Effector CD8-positive, alpha-beta T cell (primary cell): ENCODE data around the gene RASGRP3.

Source experiments
- DNase-seq: peaks from one replicate; lab custom pipeline; 2025; lab: John Stamatoyannopoulos, UW

Gene RASGRP3

DNA sequence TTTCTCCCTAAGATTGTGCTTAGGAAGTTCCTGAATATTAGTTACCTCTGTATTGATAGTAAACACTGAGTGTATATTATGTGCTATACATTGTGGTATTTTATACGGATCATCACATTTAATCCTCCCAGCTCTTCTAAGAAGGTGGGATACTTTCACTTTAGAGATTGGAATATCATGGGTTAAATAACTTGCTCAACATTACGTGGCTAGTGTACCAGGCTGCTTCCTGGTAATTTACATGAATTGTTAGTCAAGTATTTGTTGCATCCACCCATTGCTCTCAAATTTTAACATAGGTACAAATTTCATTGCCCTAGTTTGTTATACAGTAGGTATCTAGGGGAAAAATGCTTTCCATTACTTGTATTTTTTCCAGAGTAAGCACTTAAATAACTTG lies 101.2 kb downstream of the RASGRP3 start:
- no peak for DNase-seq

- no peak for DNase-seq
Measured at GRCh38 chr2:33579227-33579626, 102.8 kb downstream of the RASGRP3 start.

GRCh38 chr2:33581872-33582271 lies 105.4 kb downstream of the RASGRP3 start:
- DNase-seq = no peak

DNA sequence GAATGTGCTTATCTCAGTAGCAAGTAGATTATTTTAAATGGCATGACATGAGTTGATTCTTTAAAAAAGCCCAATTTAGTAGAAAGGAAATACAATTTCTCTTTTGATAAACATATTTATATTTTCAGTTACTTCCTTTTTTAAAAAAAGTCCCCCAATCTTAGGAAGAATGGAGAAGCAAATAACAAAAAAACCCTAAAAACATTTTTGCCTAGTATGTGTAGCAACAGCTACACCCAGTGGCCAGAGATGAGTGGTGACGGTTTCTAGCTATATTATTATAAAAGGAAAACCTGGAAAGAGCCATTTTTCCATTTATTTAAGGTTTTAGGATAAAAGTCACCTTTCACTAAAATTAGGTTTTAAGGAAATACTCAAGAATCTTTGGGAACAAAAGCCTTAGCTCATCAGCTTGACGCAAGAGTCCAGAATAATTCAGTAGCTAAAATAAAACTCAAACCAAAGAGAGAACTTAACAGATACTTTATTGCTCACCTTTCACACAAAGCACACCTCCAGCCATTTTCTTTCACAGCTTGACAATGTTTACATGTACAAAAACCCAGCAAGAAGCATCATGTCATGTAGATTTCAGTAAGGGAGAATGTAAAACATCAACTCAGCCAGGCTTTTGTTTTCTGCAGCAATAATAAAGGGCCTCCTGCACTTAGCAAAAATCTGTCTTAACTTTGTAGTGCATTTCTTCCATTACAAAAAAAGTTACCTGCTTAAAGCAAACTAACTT lies 106.9 kb downstream of the RASGRP3 start:
- no peak for DNase-seq

GRCh38 chr2:33586766-33587165 lies 110.3 kb downstream of the RASGRP3 start:
- DNase-seq = no peak

DNA sequence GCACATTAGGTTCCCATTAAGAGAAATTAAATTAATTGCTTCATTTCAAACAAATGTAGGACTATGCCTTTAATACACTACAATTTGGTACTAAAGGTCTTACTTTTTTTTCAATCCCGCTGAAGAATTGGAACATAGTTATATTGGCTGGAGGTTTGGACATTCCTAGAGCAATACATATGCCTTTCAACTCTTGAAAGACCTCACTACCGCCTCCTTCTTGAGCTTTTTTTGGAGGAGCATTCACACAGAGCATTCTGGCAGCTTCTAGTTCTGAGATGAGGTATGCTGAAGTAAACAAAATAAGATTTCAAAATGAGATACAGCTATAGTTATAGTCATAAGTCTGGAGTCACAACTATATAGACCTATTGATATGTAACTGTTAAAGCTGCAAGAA lies 111.8 kb downstream of the RASGRP3 start:
- DNase-seq = no peak

GRCh38 chr2:33589444-33589843 lies 113.0 kb downstream of the RASGRP3 start:
- no peak for DNase-seq

DNA sequence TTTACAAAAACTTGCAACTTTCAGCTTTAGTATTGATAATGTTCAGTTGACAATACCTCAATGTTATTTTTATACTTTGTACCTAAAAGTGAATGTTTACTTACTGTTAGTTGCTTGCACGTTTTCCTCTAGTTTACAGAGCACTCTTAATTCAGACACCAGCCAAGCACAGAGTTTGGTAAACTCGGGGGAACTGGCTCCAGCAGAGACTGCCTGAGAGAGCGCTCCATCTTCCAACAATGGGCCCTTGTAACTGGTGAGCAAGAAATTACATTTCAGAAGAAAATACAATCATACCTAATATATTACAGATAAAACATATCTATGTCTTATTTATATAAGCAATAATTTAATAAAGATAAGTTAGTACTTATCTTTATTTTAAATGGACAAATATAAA lies 118.9 kb downstream of the RASGRP3 start:
- DNase-seq = no peak

DNA sequence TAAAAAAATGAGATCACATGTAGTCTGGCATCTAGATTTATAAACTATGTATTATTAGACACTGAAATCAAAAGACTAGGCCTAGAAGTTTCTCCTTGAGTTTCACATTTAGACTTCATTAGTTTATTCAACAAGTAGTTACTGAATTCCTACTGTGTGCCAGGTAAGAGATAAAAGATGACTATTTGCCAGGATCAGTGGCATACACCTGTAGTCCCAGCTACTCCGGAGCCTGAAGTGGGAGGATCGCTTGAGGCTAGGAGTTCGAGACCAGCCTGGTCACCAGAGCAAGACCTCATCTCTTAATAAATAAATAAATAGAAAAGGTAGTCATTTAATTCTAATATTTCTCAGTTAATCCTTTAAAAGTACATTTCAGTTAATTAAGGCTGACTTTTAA lies 120.6 kb downstream of the RASGRP3 start:
- no peak for DNase-seq

DNA sequence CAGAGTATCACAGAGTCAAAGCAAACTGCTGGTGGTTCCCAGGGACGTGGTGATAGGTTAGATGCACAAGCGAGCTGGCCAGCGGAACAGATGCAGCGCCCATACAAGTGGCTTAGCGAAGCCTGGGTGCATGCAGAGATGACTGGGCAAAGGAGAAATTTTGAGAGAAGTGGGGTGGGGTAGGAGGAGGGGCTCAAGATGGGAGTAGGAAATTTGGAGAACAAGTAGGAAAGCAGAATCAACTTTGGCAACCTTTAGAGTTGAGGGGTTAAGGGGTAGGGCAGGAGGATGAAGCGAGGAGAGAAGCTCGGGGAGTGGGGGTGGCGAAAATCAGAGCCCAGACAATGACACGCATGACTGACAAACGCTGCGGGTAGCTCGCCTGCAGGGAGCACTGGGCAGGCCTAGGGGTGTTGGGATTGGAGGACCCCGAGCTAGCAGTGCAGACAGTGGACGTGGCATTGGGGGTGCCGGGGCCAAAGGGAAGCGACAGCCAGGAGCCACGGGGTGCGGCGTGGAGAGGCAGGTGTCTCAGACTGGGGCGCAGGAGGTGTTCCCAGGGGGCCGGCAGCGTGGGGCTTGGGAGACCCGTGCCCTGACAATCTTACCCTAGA lies 122.2 kb downstream of the RASGRP3 start:
- peak; percentile 60 for DNase-seq

DNA sequence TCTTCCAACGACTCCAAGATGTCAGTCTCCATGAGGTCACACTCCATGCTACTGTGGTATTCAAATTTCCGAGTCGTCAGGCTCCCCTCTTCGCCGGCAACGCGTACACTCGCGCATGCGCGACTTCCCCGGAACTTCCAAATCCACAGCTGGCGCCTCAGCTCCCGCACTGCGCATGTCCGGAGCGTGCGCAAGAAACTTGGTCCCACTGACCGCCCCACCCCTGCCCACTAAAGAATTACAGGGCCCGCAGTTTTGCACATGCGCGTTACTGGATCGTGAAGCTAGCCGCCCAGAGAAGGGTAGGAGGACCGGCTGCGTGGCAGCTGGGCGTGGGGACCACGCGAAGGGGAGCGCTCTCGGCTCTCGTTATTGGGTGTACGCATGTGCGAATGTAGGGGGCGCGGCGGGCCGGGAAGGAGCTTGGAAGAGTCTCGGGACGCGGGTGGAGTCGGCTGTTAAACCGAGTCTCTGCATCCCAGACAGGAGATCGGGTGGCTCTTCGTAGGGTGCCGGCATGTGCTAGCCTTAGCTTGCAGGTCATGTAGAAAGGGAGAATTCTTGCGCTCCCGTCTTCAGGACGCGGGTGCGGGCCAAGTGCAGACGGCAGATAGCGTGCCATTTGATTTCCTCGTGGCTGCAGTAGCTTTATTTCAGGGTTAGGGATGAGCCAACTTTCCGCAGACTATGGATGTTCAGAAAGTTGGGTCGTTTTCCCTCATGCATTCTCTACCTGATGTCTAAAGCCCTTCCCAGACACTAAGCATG lies 122.9 kb downstream of the RASGRP3 start, which contains the start of gene FAM98A:
FAM98A (minus strand) TSS at position 125 of the 768 bp plus-strand sequence; CDS start at position 47, 78 bp downstream.
- DNase-seq = peak; percentile 99

DNA sequence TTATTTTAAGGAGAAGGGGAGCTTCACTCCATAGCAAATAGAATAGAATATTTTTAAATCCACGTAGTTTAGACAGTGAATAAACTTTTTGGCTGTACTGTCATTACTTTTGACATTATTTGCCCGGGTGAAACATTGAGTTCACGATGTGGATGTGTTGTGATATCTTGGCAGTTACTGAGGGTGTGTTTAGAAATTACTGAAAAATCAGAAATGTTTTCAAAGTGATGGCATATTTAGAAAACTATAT lies 123.4 kb downstream of the RASGRP3 start:
- DNase-seq = no peak

GRCh38 chr2:33602201-33602830 lies 125.9 kb downstream of the RASGRP3 start:
- no peak for DNase-seq

- no peak for DNase-seq
Measured at GRCh38 chr2:33603416-33603815, 127.0 kb downstream of the RASGRP3 start.

DNA sequence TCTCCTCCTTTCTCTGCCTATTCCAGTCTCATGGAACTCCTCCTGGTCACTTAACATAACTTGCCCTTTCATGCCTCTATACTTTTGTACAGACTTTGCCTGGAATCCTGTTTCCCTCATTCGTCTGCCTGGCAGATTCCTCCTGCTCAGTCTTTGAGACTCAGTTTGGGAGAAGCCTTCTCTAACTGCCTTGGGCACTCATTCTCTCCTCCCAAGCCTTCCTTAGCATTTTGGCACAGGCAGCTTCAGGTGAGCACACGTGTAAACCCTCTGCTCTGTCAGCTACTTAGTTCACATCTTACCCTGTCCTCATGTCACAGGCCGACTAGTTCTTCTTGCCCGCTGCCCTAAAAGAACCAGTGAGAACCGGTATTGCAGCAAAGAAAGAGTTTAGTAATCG lies 128.6 kb downstream of the RASGRP3 start:
- no peak for DNase-seq

DNA sequence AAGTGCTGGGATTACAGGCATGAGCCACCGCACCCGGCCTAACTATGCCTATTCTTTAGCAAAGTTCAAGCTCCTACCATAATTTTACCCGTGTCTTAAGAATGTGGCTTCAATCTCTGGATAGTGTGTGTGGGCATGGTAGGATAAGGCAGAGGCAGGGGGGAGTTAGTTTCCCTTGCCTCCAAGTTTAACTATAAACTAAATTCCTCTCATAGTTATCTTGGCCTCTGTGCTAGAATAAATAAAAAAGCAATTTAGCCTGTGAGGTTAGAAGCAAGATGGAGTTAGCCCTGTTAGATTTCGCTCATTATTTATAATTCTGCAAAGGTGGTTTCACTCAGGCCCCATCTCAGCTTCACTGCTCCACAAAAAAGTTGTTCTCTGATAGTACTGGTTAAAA lies 129.7 kb downstream of the RASGRP3 start:
- no peak for DNase-seq

- no peak for DNase-seq
Measured at GRCh38 chr2:33606622-33607021, 130.2 kb downstream of the RASGRP3 start.

GRCh38 chr2:33607251-33607721 lies 130.8 kb downstream of the RASGRP3 start:
- no peak for DNase-seq

GRCh38 chr2:33607905-33608304 lies 131.5 kb downstream of the RASGRP3 start:
- no peak for DNase-seq

DNA sequence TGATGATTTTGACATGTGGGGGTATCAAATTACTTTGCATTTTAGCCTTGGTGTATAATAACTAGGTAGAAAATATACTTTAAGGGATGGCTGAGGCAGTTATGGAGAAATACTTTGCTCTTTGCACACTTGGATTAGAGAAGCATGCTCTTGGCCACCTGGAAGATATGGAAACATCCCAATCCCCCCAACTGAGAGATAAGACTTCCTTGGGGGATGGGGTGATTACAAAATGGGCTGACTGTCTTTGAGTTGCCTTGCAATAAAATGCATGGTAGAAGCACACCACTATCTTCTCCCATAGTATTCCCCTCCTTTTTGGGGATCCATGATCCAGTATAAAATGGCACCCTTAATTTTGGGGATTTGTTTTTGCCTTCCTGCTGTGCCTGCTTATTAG lies 137.7 kb downstream of the RASGRP3 start:
- no peak for DNase-seq
